HG03025 (cell line): ENCODE results near the gene KIF1A.

ENCODE experiments used
- ATAC-seq: cut with Tn5 transposase; IDR thresholded peaks from one replicate; pipeline ENCODE4 v1.9.1; 2021; ENCODE audit warnings: mild to moderate bottlenecking, moderate library complexity; ENCODE audit not compliant: unreplicated experiment, low FRiP score

The KIF1A gene

DNA sequence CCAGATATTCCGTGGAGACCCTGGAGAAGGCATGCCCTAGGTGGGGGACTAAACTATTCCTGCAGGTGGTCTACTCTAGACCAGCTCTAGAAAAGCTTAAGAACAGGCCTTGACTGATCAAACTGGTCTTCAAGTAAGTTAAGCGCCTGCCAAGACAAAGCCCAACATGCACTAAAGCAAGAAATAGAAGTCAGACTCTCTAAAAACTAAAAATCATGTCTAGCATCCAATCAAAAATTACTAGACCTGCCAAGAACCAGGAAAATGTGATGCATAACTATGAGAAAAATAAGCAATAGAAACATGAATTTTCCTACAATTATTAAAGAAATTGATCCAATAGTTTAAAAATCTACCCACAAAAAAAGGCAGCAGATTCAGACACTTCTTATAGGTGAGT, 13.6 kb downstream of the KIF1A start:
- no peak for ATAC-seq

DNA sequence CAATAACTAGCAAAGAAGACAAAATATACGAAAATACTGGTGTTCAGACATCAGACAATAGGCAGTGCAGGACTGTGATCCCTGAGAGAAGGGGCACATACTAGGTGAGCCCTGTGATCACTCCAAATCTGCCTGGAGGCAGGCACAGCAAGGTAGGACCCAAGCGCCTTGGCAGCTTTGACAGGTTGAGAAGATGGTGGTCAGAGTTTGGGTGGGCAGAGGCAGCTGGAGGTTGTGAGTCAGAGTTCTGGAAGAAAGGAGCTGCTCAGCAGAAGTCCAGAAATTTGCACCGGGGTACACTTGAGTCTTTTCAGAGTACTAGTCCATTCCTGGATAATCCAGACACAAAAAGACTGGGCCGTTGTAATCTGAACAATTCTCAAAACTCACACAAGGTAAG, 14.0 kb downstream of the KIF1A start:
- ATAC-seq, result no peak

- ATAC-seq, result no peak
Observed at GRCh38 chr2:240803191-240803590, 16.8 kb downstream of the KIF1A start.

GRCh38 chr2:240799033-240799820, 20.8 kb downstream of the KIF1A start:
- ATAC-seq, result no peak

- ATAC-seq, result no peak
Observed at GRCh38 chr2:240798327-240798905, 21.6 kb downstream of the KIF1A start.

GRCh38 chr2:240797914-240798313, 22.1 kb downstream of the KIF1A start:
- ATAC-seq, result no peak

- no peak for ATAC-seq
Observed at GRCh38 chr2:240797500-240797895, 22.5 kb downstream of the KIF1A start.

DNA sequence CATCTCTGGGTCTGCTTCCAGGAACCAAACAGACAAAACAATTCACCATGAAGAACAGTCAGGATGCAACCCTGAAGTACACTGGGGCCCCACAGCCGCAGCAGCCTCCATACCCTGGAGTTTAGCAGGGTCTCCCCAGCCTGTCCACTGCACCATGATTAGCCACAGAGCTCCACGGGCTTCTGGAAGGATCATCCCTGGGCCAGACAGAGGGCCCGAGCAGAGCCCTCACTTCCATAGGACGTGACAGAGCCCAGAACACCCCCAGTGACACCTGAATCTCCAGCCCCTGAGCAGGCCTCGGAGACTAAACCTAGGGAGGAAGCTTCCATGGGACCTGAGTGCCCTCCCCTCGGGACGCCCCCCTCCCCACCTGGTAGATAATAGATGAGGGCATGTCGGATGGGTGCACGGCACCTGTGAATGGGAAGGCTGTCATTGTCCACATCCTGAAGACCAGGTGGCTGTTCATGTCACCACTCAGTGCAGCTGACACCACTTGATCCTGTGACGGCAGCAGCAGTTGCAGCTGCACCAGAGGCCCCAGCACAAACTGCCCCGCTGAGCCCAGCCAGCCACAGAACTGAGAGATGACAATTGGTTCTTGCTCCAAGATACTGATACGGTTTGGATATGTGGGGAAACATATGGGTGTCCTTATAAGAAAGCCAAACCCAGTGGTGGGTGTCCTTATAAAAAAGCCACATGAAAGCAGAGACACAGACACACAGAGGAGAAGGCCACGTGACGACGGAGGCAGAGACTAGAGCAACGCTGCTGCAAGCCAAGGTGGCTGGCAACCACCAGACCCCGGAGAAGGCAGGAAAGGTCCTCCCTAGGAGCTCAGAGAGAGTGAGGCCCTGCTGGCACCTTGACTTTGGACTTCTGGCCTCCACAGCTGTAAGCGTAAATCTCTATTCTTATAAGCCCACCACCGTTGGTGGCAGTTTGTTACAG, 23.2 kb downstream of the KIF1A start:
- ATAC-seq, result no peak

GRCh38 chr2:240795916-240796510, 24.0 kb downstream of the KIF1A start:
- ATAC-seq, result no peak

DNA sequence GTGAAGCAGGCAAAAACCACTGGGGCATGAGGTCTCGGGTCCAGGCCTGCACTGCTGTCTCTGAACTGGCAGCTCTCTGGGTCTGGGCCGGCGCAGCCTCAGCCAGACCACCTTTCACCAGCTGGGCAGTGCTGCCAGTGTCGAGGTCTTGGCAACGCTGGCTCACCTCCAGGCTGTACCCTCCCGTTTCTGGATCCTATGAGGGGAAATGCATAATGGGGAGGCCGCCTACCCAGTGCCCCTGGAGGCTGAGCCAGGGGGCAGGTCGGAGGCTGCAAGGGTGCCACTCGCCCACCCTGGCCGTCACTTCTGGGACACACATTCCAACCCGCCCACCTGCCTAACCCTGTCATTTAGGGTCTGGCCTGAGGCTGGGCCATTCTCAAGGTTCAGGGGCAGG, 24.6 kb downstream of the KIF1A start:
- ATAC-seq, result no peak

GRCh38 chr2:240794178-240794721, 25.8 kb downstream of the KIF1A start:
- ATAC-seq, result no peak

DNA sequence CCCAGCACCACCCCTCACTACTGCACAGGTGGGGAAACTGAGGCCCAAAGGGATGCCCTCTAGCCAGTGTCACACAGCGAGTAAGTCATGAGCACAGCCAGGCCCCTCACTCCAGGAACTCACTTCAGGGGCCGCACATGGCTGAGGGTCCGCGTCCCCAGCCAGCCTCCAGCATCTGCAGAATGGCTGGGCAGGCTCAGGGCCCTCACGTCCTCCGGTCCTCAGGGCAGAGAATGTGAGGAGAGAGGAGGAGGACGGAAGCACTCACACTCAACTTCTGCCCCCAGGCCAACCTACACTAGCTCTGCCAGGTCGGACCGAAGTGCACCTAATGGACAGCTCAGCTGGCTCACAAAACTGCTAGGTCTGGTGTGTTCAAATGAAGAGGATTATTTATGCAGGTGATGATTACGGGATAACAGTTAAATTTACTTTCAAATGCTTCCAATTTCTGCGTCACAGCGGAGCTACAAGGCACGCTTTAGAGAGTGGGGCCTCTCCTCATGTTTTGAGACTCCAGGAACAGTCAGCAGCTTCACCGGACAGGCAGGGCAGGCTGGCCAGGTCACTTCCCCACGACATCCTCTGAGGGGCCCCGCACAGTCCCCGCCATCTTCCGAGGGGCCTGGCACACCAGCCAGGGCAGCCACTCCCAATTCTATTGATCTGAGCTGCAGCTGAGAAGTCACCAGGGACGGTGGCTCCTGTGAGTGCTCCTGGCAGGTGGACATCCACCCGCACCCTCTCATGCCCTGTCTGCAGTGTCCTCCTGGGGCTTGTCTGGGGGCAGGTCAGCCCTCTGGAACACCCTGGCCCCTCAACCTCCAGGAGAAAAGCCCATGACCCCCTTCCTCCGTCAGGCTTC, 26.5 kb downstream of the KIF1A start:
- ATAC-seq, result no peak

DNA sequence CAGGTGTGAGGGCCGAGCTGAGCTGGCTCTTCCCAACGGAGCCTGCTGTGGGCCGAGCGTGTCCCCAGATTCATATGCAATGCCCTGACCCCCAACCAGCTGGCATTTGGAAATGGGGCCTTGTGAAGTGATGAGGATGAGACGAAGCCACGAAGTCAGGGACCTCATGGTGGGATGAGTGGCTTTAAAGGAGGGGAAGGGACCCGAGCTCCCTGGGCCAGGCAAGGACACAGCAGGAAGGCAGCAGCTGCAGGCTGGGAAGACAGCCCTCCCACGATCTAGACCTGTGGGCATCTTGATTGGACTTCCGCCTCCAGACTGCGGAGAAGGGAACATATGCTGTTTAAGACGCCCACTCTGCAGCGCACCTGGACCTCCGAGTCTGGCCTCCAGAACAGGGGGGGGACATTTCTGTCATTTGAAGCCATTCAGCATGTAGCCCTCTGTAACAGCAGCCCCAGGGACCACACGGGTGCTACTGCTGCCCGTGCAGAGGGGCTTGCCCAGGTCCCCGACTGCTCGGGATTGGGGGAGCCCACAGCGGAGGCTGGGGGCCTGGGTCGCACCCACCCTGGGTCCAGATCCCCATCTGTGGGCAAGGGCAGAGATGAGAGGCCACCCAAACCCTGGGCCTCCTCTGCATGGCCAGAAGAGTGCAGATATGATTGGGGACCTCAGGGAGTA, 27.2 kb downstream of the KIF1A start:
- ATAC-seq, result no peak

DNA sequence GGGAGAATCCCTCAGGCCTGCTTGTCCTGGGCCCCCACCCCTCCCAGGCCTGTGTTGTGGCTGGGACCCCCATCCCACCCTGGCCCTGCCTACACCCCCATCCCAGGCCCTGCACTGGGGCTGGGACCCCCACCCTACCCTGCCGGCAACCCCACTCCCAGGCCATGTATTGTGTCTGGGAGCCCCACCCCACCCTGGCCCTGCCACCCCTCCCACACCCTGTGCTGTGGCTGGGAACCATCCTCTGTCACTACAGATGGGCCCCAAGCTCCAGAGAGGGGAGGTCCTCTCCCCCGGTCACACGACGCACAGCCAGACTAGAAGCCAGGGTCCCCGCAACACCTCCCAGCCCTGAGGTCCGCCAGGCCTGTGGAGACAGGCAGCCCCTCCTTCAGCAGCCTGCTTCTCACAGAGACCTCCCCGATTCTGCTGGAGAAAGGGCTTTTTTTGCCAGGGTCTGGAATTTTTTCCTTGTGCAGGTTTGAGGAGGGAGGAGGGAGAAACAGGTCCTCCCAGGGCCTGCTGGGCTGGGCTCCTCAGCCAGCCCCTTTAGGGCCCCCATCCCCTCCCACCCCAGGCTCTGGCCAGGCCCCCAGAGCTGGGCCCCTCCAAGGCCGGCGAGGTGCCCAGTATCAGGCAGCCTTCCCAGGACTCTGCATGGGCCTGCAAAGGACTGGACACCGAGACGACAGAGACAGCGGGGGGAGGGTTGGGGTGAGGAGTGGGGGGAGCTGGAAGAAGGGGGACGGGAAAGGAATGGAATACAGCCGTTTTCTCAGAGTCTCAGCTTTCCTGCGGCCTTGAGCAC, 28.0 kb downstream of the KIF1A start:
- no peak for ATAC-seq

- no peak for ATAC-seq
Observed at GRCh38 chr2:240791221-240791800, 28.7 kb downstream of the KIF1A start.

GRCh38 chr2:240790370-240791220, 29.4 kb downstream of the KIF1A start:
- ATAC-seq, result no peak
